ENCODE results near the gene CNTRL. TPM values are rescaled to one million over a fixed set of nuclear protein-coding genes. Genes with fewer than 3 reads are reported as not detected.
A peak's percentile ranks its signal among the peaks of the same experiment; 100 is the strongest.

The CNTRL gene
- total and polyA plus RNA-seq, 12 donors, result 2.5 to 7.5 (median 4.2) TPM

DNA sequence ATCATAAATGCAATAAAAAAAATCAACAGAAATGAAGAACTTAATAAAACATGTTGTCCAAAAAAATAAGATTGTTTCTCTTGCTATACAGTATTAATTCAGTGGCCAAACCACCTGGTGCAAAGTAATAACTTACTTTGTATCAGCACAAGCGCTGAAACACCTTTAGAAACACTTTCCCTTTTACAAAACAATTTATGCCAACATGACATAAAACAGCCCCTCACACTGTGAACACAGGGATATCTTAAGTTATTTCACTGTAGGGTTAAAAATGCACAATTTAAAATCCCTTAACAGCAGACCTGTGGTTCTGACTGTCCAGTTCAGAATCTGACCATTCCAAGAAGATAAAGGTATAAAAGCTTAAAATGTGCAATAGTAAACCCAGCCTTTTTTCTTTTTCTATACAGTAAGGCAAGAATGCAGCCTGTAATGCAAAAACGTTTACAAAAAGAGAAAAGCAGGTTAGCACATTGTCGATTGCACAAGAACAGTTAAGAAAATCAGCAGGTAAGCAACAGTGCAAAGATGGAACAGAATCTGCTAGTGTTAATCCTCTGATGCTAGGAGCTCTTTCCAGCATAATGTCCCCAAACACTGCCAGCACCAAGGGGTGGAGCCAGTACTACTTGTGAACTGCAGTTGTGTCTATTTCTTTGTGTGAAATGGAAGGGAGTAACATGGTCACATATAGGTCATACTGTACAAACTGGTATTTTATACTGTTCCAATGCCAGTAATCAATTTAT is 105.4 kb downstream of the CNTRL start:
- ATAC-seq (no peak), DNase-seq (no peak)
- no peak overlapping the region for H3K4me3 ChIP-seq
- intact Hi-C loops (cut with DNase I), result loop anchor here in 1 of 10 donors (5.0 kb wide), 1 partner anchor 1242 kb away; no protein-coding TSS in a partner anchor
- no peak overlapping the region for H3K27ac ChIP-seq
- no peaks in the 10 kb centered on the region for H3K9me3 ChIP-seq
- peaks cover 0 to 94% (median 20%) of the 10 kb centered on the region in 9 donors for H3K36me3 ChIP-seq
- peaks cover 0 to 50% (median 32%) of the 10 kb centered on the region in 9 donors for H3K4me1 ChIP-seq
- WGBS, 2 donors, result 84 to 89% methylated on average over 3 of the region's 3 CpGs
- no peaks in the 10 kb centered on the region for H3K27me3 ChIP-seq
- TF ChIP-seq, protein P1, sequence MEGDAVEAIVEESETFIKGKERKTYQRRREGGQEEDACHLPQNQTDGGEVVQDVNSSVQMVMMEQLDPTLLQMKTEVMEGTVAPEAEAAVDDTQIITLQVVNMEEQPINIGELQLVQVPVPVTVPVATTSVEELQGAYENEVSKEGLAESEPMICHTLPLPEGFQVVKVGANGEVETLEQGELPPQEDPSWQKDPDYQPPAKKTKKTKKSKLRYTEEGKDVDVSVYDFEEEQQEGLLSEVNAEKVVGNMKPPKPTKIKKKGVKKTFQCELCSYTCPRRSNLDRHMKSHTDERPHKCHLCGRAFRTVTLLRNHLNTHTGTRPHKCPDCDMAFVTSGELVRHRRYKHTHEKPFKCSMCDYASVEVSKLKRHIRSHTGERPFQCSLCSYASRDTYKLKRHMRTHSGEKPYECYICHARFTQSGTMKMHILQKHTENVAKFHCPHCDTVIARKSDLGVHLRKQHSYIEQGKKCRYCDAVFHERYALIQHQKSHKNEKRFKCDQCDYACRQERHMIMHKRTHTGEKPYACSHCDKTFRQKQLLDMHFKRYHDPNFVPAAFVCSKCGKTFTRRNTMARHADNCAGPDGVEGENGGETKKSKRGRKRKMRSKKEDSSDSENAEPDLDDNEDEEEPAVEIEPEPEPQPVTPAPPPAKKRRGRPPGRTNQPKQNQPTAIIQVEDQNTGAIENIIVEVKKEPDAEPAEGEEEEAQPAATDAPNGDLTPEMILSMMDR (IDR thresholded peaks at IDR 0.05), result no peak

GRCh38 chr9:121182101-121182836 is 107.5 kb downstream of the CNTRL start:
- no peak overlapping the region for H3K27ac ChIP-seq
- H3K4me3 ChIP-seq, result no peak overlapping the region
- no peaks in the 10 kb centered on the region for H3K9me3 ChIP-seq
- WGBS, 2 donors, result 49 to 66% methylated on average over 3 of the region's 3 CpGs
- peaks cover 0 to 89% (median 20%) of the 10 kb centered on the region in 9 donors for H3K36me3 ChIP-seq
- no peaks in the 10 kb centered on the region for H3K27me3 ChIP-seq
- ATAC-seq (no peak), DNase-seq (no peak)
- H3K4me1 ChIP-seq, result peaks cover 0 to 70% (median 50%) of the 10 kb centered on the region in 9 donors
- intact Hi-C loops (cut with DNase I), result loop anchor here in 1 of 10 donors (5.0 kb wide), 1 partner anchor 1240 kb away; no protein-coding TSS in a partner anchor
- TF ChIP-seq, protein P1 (IDR thresholded peaks at IDR 0.05), result no peak

- intact Hi-C loops (cut with DNase I), result loop anchor here in 1 of 10 donors (5.0 kb wide), 1 partner anchor 1239 kb away; no protein-coding TSS in a partner anchor
- Histone ChIP-seq H3K27me3 (no peaks in the 10 kb centered on the region), H3K9me3 (no peaks in the 10 kb centered on the region), H3K4me1 (peaks cover 0 to 77% (median 57%) of the 10 kb centered on the region in 9 donors), H3K27ac (peak overlapping the region in 2 of 10 donors; percentile 2 to 7), H3K4me3 (no peak overlapping the region), H3K36me3 (peaks cover 0 to 82% (median 20%) of the 10 kb centered on the region in 9 donors)
- TF ChIP-seq, protein P1 (IDR thresholded peaks at IDR 0.05), result no peak
- no peak for ATAC-seq
- no peak for DNase-seq
These were observed 108.2 kb downstream of the CNTRL start for GRCh38 chr9:121182989-121183388.

DNA sequence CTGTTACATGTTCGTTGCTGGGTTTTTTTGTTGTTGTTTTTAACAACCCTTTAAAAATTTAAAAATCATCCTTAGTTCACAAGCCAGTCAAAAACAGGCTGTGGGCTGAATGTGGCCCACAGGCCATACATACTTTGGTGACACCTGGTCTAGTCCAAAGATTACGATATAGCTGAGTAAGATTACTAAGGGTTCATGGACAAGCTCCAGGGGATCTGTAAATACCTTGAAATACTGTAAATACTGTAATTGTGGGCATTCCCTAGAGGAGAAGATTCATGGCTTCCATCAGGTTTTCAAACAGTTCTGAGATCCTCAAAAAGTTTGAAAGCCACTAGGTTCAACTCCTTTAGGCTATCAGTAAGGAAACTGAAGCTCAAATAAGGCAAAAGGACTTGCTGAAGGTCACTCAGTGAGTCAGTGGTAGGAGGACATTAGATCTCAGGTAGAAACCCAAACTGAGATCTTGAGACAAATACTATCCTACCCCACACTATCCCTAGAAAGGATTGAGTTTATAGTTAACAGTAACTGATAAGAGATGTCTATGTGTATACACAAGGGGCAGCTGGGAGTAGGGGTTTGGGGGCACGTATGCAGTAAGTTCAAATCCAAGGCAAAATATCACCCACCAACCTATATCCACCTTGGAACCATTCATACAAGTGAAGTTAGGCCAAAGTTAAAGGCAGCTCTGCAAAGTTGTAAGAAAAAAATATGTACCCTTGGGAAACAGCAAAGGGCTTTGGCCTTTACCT is 109.1 kb downstream of the CNTRL start:
- Histone ChIP-seq H3K27ac (peak overlapping the region in 2 of 10 donors; percentile 2 to 7), H3K4me1 (peaks cover 0 to 82% (median 58%) of the 10 kb centered on the region in 9 donors), H3K27me3 (no peaks in the 10 kb centered on the region), H3K9me3 (no peaks in the 10 kb centered on the region), H3K4me3 (no peak overlapping the region), H3K36me3 (peaks cover 0 to 79% (median 20%) of the 10 kb centered on the region in 9 donors)
- WGBS, 2 donors, result 70 to 82% methylated on average over 3 of the region's 3 CpGs
- ATAC-seq (peak in 1 of 8 donors; percentile 18), DNase-seq (no peak)
- TF ChIP-seq, protein P1 (IDR thresholded peaks at IDR 0.05), result no peak
- intact Hi-C loops (cut with DNase I), result loop anchor here in 1 of 10 donors (5.0 kb wide), 1 partner anchor 1238 kb away; no protein-coding TSS in a partner anchor

Measured in heart right ventricle (tissue), 16 donors.